Skin of body (tissue), 2 donors: ENCODE measurements around the gene RGR. TPM values are rescaled to one million over a fixed set of nuclear protein-coding genes. Genes with fewer than 3 reads are reported as not detected.

Experiments used
- DNase-seq: peaks from one replicate; lab custom pipeline; 2025; lab: John Stamatoyannopoulos, UW
- total RNA-seq: library from RNA; depleted of rRNA; stranded (reverse); fragments of >200 nt; gene quantifications from one replicate; pipeline ENCODE4 v1.2.3, GENCODE V29; 2014

RGR gene
- total RNA-seq, 1 donor from 2014 or later: 1.7 TPM

DNA sequence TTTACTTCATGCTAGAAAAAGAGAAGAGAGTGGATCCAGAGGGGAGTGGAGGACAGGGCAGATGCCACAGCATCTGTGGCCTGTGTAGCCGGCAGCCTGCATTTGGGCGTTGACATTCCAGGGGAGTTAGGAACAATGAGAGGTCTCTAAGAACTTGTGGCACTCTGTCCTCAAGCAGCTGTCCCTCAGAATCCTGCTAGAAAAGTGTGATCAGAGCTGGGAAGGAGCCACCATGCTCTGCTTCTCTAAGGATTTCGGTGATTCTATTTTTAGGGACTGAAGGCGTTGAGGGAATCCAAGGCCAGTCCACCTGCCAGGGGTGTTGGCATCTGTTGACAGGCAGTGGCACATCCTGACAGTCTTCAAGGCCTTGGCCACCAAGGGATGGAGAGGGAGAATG is 27.1 kb upstream of the RGR start:
- DNase-seq: no peak

DNA sequence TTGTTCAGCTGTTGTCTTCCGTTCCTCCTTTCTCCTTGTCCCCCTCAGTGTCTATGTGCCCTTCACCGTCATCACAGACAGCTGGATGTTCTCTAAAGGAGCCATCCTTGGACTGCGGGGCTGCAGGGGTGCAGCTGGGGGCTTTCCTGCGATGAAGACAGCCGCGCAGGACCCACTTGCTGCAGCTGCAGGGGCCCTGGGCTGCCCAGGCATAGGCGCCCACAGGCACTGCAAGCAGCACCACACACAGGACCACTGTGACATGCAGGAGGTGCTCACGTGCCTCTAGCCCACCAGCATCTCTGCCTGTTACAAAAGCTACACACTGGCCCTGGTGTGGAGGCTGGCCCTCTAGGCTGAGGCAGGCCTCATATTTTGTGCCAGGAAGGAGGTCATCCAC is 22.9 kb upstream of the RGR start:
- no peak for DNase-seq

DNA sequence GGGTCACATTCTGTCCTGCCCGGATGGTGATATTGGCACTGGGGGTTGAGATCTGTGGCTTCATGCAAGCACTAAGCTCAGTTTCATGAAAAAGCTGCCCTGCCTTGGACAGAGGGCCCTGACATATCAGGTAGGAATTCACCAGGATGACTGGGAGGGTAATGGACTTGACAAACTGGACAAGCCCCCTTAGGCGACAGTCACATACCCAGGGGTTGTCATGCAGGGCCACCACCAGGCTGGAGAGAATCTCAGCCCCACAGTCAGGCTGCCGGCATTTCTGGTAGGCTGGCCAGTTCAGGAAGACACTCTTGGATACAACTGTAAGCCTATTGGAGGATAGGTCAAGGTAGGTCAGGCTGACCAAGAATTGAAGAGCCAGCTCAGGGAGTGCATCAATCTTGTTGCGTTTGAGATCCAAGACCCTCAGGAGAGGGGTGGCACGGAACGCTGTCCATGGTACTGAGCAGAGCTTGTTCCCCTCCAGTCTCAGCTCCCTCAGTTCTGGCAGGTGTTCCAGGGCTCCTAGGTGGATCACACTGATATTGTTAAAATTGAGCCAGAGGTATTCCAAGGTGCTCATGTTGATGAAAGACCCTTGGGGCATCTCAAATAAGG is 20.3 kb upstream of the RGR start:
- DNase-seq: no peak

DNA sequence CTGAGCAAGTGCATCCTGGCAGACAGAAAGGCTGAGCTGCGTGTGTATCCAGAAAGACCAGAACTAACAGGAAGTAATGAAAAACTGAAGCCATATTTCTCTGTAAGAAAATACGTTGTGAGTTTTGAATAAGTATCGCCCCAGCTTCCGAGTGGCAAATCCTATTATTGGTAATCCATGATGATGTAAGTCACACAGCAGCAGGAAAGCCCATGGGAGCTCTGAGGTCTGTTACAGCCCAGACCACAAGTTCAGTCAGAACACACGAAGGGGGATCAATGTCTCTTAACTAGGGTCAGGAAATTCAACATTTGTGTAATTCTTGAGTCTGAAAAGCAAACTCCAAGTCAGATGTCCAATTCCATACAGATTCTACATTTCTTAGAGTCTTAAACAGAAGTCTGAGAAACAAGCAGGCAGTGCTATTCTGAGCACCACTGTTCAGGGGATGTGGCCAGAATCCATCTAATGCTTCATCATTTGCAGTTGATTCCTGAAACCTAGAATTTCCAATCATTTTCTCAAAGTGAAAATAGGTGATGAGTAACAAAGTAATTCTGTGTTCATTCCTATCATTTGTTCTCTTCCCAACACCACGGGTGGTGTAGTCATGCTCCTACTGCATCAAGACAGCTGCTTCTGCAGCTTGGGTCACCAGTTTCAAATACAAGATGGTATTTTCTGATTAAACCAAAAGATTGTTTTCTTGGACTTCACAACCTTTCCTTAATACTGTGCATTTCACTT is 19.3 kb upstream of the RGR start, which contains the start of gene LRIT2:
LRIT2 (minus strand) TSS at position 118 of the 747 bp plus-strand sequence; CDS start at position 94, 24 bp downstream.
- no peak for DNase-seq

DNA sequence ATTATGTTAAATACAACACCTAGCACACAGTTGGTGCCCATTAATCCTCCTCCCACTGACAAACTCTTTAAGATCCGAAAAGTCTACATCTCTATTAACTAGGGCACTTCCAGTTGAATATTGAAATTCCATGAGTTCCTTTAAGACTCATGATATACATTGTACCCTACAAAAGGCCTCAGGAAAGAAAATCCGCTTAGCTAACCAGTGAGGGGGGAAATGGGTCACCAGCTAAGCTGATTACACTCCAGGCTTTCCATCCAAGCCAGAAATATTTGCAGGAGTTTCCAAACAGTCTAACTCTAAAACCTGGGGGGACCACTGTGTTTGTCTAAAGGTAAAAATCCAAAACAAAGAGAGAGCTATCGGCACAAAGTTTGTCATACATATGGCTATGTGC is 18.2 kb upstream of the RGR start:
- no peak for DNase-seq

DNA sequence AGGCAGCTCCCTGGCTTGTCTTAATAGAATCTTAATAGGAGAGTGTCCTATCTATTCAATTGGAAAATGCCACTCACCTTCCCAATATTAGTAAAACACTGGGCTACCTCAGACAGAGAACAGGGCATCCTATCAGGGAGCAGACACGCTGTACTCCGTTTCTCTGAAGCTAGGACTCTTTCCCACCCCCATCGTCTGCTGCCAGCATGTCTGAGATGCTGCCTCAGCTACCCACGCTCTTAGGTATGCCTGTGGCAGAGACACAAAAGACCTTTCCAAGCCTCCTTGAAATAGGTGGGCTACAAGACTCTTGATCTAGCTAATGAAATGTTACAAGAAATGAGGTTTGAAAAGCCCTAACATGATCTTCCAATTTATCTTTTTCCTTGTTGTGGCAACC is 17.0 kb upstream of the RGR start:
- no peak for DNase-seq

DNA sequence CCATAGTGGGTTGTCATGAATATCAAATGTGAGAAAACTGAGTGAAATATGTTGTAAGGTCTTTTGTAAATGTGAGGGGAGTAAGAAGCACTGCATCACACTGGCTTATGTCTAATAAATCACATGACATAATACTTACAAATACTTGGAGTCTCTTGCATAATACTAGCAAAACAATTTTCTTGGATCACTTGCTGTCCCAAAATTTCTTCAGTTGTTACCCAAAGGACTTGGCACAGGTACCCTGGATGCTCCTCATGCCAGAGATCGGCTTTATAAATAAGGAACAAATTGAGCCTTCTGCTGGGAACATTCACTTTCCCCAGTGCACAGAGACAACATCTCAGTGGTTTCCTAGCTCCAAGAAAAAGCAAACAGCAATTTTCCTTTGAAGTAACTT is 14.5 kb upstream of the RGR start:
- DNase-seq: no peak

DNA sequence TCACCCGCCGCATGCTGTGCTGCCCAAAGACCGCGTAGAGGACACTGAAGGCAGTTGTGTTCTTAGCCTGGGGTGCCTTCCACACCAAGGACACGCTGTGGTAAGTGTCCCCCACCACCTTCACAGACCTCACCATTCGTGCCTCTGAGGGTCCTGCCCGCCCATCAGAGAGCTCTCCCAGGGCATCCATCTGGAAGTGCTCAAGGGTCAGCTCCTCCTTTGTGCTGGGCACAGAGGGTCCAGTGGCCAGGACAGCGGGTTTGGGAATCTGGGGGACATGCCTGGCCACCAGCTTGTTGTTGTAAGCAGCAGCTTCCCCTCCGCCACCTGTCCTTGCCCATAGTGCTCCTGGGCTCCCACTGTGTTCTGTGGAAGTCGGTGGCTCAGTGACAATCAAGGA is 12.5 kb upstream of the RGR start:
- DNase-seq: no peak

DNA sequence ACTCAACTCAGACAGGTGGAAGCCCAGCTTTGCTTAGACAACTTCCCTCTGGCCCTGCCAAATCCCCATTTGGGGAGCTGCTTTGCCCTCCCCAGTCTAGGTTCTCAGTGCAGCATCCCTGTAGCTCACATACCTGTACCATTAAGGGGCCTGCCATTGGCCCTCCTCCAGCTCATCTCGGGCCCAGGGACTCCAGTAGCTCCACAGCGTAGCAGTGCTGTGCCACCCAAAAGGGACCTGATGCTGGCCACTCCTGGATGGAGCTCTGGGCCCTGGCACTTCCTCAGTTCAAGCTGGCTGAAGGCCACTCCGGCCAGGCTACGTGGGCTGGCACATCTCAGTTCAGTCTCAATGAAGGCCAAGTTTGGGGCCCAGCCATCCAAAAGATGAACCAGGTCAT is 10.9 kb upstream of the RGR start:
- no peak for DNase-seq

DNA sequence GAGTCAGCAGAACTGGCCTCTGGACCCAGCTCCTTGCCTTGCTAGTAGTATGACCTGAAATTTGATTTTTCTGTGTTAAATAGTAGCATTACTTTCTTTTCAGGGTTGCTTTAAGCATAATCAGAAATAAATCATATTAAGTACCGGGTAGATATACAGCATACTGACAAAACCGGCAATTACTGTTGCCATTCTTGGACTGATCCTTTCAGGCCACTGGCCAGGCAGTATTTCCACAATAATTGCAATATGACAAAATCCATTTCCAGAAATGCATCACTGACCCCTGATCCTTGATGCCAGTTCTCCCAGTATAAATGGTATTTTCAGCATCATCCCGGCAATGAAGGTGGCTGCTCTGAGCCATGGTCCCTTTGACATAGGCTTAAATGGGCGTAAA is 10.4 kb upstream of the RGR start:
- no peak for DNase-seq

DNA sequence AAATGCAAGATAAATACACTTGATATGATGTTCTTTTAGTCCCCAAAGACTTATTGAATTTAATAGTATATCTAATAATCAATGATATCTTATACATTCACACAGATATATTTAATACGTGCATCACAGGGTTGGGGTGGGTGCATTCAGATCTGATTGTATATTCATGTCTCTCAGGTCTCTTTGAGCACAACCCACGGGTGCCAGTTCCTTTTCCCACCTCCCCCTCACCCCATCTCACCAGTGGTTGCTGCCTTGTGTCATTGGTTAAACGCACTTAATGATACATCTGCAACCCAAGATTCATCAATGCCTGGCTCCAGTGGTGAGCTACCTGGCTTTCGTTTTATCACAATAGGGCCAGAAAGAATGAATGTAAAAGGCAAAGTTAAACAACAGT is 9.8 kb upstream of the RGR start:
- DNase-seq: no peak

DNA sequence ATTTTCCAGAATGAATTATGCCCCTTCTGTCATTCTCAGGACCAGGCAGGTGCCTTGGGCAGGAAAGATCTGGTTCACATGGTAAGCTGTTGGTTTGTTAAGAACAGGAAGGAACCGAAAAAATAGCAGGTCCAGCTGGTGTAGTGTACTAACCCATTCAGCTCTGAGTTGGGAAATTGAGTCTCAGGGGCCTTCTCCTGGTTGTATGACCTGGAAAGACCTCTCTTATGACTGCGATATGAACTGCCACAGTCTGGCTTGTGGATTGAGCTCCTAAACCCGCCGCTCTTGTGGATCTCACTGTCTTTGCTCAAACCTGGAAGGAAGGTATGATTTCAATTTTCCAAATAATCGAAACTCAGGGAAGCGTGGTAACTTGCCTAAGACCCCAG is 8.1 kb upstream of the RGR start:
- no peak for DNase-seq

DNA sequence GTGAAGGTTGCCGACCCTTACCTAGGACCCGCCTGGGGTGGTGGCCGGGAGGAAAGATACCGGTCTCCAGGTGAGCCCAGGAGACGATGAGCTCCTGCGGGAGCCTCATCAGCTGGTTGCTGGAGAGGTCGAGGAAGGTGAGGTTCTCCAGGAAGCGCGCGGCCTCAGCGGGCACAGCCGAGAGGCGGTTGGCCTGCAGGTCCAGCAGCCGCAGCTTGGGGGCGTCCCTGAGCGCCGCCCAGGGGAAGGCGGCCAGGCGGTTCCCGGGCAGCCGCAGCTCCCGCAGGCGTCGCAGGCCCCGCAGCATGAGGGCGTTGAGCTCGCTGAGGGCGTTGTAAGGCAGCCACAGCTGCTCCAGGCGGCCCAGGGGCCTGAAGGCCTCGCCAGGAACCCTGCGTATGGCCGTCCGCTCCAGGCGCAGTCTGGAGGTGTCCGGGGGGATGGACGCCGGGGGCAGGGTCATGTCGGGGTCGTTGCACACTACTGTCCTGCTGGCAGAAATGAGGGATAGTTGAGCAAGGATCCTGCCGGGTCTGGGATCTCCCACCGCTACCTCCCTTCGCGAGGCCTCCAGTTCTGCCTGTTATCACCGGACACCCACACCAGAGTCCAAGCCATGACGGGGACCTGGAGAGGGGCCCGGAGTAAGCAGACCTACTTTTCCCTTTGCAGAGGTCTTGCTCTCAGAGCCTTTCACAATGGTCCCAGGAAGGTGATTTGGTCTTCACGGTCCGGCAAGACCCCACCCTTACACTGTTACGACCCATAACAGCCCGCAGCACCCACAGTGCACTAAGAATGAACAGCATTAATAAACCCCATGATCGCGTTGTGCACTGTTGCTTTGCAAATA is 7.4 kb upstream of the RGR start:
- no peak for DNase-seq

DNA sequence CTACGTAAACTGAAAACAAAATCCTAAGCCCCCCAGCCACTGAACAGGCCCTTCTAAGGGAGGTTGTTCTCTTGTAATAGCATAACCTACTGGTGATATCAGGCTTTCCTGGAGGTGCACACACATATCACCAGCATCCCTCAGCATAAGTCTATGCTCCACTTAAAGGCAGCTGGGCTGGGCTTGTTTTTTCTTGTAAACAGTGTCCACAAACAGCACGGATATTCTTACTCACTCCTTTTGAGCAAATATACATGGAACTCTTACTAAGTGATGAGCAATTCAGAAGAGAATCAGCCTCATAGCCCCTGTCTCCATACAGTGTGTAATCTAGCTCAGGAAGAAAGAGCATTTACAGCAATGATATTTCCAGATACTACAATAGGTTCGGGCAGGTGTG is 5.9 kb upstream of the RGR start:
- DNase-seq: no peak

DNA sequence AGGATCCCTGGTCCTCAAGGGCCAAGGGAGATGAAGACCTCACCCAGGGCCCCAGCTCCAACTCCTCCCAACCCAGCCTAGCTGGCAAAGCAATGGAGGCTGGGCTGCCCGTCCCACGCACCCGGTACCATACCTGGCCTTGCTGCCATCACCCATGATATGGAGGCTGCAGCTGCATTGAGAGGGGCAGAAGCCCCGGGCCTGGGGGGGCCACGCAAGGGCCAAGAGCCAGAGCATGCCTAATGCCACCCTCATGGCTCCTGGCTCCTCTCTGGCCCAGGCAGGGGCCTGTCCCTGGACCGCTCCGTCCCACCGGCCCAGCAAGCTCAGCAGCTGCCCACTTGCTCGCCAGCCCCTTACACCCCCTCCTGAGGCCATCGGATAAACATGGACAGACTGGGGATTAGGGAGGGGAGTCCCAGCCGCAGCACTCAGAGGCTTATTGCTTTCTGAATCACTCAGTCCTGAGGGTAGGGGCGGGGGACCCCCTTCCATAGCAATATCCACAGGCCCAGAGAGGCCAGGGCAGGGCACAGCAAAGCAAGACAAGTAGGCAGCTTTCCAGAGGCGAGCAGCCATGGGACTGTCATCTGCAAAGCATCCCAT is 3.6 kb upstream of the RGR start, which contains the start of gene LRIT1:
LRIT1 (minus strand) TSS at position 362 of the 606 bp plus-strand sequence; CDS start at position 255, 107 bp downstream.
- DNase-seq: no peak

DNA sequence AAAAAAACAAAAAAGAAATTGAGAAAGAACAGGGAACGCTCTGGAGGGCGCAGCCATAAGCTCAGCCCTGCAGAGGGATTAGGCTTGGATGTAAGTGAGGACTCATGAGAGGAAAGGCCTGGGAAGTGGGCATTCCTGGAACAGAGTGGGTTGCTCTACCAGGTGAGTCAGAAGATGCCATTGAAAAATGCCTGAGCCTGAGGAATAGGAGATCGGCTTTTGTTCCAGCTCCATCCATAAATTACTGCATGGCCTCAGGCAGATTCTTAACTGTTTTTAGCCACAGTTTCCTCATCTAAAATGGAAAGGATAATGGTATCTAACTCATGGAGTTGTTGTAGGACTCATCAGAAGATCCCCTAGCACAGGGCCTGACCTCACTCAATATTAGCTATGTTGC is 1.1 kb upstream of the RGR start:
- DNase-seq: no peak

DNA sequence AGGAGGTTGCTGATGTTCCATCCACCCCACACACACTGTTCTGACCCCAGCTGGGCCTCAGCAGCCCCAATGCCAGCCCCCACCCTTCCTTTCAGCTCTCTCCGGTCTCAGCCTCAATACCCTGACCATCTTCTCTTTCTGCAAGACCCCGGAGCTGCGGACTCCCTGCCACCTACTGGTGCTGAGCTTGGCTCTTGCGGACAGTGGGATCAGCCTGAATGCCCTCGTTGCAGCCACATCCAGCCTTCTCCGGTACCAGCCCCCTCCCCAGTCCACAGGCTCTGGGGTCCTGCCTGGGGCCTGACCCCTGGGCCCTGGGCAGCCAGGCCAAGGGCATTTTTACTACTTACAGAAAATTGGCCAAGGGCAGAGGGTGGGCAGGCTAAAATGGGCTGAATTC is 2.6 kb downstream of the RGR start:
- DNase-seq: no peak

DNA sequence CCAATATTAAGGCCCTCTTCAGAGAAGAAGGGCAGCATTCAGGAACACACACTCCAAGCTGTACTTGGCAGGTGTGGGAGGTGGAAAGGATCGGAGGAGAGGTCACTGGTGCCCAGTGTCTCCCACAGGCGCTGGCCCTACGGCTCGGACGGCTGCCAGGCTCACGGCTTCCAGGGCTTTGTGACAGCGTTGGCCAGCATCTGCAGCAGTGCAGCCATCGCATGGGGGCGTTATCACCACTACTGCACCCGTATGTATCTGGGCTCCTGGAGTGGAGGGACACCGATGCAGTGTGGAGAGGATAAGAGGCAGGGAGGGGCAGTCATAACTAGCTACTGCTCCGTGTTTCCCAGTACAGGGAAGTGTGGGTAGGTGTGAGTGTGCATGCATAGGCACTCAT is 3.9 kb downstream of the RGR start:
- no peak for DNase-seq

DNA sequence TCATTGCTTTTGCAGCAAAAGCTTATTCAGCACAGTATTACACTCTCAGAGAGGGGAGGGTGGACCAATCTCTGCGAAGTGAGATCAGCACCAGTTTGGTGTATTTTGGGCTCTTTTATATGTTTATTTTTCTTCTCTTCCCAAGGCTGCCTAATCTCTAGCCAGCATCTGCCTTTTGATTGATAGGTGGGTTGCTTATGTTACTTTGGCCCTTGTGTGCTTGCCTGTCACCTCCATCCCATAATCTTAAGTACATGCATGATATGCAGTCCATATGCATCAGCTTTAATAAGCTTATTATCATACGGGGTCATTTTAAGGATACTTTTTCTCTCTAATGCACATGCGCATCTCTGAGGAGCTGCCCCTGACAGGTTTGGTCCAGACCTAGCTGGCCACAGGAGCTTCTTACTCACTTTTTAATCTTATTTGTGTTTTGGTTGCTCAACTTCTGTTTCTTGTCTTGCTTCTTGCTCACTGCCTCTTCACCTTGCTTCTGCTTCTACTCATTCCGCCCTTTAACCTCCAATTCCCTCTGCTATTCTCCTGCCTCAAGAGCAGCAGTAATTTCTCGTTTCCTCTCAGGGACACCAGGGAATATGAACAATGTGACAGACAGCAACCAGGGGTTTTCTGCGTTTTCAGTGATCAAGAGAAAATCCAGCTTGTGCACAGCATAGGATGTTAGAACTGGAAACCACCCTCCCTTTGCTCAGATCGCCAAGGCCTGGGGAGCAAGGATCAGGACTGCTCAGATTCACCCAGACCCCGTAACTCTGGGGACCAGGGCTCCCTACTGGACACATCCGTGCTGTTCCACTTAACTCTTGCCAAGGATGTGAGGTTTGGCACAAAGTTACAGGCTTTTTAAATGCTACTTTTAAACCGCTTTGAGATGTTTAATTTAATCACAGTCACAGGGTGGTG is 10.0 kb downstream of the RGR start:
- no peak for DNase-seq

DNA sequence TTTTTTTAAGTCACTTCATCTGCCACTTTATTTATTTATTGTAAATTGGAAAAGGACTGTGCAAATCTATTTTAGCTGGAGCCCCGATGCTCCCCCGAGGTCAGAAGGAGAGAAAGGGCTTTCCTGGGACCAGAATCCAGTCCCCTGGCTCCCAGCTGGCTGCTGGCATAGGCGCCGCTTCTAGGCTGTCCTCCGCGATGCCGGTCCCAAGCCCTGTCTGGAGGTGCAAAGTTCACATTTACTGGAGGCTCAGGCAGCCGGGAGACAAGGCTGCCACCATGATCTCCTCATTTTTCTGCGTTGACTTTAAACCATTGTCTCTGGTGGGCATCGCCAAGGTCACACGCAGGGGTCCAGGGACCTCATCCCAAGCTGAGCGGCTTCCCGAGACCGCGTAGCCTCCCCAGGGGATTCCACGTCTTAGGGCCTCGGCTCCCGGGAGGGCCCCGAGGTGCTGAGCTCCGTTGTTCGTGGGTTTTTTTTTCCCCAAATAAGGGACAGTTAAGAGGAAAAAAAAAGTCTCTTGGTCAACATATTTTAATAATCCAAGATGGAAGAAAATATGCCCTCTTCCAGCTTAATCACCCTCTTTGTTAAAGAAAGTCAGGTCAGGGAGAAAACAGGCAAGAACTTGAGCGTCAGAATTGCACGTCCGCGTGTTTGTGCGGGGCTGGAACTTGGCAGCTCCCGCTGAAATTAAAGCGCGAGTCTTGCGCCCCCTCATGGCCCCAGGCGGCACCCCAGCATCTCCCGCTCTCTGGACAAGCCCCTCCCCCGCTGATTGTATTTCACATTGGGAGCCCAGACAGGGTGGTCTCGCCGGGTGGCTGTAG is 11.9 kb downstream of the RGR start:
- DNase-seq: peak; percentile 2
